Measurements from ENCODE around the gene VSIR.
A peak's percentile ranks its signal among the peaks of the same experiment; 100 is the strongest.

The VSIR gene

DNA sequence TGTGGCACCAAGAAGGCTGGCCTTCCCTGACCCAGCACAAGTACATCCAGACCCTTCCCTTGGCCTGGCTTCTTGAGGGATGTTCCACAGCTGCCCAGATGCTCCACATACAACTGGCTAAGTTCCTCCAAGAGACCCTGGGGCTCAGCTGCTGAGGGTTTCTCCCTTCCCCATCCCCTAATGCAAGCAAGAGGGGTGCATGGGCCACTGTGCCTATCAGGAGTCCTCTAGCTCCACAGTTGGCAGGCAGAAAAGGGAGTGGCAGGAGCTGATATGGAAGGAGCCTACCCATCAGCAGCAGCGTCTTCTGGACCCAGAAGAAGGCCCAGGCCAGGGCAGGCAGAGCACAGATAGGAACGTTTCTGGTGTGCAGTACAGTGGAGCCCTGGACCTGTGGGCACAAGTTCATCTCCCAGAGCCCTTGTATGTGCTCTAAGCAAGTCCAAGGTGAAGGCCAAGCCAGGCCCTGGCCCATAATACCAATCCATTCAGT, 26.2 kb downstream of the VSIR start:
- no peak for DNase-seq (ENCODE audit: low read depth in 2 of 2)

DNA sequence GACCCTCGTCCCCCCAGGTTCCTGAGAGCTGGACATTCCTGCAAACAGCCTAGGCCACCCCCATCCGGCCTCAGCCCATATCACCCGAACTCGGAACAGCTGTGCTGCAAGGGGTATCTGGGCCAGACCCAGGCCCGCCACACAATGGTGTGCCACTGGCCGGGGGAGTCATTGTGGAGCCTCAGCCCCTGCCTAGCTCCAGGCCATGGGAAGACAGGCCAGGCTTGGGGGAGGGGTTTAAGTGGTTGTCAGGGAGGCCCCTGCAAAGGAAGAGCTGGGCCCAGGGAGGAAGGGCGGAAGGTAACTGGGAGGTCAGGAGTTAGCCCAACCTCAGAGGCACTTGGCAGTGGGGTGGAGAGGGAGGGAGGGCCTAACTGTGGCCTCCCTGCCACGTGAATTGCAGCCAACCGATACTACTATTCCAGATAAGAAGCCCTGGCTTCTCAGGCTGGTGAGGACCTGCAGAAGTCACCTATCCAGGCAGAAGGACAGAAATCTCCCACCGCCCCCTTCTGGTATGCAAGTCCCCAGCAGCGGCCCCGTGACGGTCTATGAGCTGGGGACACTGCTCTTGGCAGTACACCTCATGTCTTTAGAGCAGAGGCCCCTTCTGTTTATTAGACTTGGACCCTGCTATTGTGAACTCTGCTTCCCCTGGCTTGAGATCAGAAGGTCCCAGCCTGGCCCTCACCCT, 26.8 kb downstream of the VSIR start:
- DNase-seq (ENCODE audit: low read depth in 2 of 2), result no peak

DNA sequence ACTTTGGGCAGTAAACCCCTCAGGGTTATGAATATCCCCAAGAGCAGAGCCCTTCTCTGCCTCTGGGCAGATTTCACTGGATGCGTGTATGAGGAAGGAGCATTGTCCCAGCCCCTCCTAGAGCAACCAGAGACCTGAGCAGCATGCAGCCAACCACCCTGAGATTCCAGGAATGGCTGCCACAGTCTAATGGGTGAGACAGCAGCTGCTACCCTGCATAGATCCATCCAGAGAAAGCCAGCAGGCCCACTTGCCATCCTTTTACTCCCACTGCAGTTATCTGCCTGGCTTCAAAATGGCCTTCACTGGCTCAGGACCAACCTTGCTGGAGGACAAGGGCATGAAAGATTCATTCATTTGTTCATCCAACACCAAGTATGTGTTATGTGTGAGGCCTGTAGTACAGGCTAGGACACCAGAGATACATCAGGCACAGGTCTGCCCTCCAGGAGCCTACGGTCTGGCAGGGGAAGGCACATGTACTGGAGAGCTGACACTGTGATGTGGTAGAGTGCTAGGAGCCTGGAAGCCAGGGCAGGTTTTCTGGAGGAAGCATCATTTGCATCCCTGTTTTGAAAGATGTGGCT, 27.6 kb downstream of the VSIR start:
- no peak for DNase-seq (ENCODE audit: low read depth in 2 of 2)

DNA sequence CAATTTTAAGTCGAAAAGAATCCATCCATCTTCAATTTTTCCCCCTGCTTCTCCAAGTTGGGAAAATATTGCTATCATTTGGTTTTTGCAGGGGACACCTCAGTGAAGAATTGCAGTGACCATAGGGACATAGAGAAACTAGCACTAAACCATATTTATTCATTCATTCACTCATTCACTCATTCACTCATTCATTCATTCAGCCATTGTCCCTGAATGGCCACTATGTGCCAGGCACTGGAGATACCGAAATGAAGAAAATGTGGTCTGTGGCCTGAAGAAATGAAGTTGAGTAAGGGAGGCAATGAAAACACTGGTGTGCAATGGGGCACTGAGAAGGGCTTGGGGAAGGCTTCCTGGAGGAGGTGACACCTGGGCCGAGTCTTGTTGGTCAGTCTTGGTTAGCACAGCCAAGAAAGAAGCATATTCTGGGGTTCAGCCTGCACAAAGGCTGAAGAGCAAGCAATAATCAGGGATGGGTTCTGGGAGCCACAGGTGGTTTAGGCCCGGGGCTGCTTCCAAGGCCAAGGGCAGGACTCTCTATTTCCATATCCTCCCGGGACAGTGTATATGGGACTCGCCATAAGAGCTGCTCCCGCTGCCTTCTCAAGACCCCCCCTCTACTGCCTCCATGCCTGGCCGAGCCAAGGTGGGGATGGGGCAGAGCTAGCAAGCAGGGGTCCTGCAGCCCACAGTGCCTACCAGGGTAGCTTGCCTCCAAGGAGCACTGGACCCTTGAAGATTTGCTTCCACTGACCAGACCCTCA, 28.2 kb downstream of the VSIR start:
- no peak for DNase-seq (ENCODE audit: low read depth in 2 of 2)

DNA sequence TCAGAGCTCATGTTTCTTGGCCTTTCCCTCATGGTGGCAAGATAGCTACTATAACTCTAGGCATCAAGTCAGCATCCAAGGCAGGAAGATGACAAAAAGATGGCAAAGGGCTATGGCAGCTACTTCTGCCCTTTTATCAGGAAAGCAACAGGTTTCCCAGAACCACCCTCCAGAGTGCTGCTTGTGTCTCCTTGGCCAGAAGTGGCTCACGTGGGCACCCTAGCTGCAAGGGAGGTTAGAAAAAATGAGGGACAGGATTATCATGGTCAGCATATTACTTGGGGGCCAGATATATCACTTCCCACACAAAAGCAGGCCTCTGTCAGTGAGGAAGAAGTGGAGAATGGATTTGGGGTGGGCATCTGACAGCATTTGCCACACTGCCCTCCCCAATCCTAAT, 29.5 kb downstream of the VSIR start:
- DNase-seq (ENCODE audit: low read depth in 2 of 2), result no peak

DNA sequence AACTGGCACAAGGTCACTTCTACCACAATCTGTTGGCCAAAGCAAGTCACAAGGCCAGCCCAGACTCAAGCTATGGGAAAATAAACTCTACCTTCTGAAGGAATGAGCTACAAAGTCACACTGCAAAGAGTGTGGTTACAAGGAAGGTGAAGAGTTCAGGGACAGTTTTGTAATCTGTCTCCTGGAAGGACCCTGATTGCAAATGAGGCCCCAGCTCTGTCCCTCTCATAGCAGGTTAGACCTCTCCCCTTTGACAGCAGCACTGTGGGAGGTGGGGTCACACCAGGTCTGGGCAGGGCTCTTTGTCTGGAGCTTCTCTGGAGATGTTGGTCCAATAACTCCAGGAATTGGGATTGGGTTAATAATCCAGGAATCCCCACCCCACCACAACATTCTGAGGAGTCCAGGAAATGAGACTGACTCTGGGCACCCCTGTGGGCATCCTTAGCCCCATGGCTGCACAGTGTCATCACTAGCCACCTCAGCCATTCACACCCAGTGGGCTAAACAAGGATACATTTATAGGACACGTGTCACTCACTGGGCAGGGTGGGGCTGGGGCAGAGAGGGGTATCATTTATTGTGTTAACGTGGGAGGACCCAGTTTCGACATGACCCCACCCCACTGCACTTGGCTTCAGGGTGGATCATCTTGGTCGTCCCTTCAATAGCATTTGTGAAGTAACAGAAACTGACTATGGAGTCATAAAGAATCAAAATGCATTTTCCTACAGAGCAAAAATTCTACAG, 30.1 kb downstream of the VSIR start:
- no peak for DNase-seq (ENCODE audit: low read depth in 2 of 2)

DNA sequence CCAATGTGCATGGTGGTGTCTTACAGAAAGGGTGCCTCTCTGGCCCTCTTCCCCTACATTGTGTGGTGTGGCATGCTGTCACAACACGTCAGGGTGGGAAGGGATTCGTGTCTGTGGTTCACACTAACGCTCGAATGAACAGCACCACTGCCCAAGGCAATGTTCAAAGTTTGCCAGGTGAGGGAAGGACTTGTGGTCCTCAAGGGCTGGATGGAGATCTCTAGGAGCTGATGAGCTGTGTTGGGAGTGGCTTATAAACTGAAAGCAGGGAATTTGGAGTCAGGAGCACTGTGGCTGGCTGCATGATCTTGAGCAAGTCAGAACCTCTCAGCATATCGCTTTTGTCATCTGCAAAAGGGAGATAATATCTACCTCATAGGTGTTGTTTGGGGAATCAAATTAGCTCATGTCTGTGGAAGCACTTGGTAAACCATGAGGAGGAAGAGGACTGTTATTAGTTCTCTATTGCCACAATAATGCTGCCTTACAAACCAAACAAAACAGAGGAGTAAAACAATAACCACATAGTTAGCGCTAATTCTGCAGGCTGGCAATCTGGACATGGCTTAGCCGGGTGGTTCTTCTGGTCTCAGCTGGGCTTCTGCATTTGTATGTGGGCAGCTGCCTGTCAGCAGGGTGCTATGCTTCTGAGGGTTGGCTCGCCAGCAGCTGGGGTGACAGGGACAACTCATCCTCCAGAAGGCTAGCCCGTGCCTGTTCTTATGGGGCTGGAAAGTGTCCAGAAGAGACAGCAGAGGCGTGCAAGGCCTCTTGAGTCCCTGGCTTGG, 30.8 kb downstream of the VSIR start:
- DNase-seq (ENCODE audit: low read depth in 2 of 2), result no peak

DNA sequence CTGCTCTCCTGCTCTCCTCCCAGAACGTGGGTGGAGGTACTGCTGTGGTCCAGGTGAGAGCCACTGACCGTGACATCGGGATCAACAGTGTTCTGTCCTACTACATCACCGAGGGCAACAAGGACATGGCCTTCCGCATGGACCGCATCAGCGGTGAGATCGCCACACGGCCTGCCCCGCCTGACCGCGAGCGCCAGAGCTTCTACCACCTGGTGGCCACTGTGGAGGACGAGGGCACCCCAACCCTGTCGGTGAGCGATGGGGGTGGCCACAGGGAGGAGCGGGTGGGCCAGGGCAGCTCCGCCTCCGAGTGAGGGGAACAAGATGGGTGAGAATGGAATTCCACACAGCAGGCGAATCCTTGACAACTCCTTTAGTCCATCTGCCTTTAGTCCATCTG, 31.6 kb downstream of the VSIR start:
- DNase-seq (ENCODE audit: low read depth in 2 of 2), result no peak

DNA sequence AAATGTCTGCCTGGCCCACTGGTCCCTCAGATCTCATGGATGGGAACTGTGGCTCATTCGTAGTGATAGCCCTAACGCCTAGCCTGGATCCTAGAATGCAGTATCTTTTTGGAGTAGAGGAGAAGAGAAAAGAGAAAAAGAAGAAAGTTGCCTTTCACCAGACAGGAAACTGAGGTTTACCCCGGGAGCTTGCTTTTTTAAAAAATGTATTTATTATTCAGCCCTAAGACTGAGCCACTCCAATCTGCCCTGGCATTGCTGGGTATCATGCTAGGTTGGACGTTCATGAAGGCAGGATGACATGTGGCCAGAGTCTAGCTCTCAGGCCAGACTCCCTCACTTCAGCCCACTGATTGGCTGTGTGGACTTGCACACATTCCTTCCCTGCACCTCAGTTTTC, 32.3 kb downstream of the VSIR start:
- no peak for DNase-seq (ENCODE audit: low read depth in 2 of 2)

DNA sequence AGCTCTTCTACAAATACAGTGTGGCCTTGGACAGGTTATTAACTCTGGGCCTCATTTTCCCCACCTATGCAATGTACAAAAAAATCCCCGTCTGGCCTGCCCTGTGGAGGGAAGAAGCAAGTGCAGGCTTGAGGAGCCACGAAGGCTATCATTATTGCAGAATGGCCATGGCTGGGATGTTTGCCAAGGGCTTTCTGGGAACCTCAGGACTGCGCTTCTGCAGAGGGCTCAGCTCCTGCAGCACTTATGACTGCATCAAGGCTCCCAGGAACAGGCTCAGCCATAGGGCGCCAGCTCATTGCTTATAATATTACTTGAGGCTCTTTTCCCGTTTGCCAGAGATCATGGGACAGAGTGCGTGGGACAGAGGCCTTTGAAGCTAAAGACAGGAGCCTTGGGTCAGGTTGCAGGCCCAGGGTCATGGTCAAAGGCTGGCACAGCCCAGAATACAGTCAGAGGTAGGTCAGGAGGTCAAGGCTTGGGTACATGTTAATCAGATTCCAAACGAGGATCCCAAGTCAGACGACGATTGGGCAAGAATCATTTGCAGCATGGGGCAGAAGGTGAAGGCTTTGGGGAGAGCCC, 33.2 kb downstream of the VSIR start:
- DNase-seq (ENCODE audit: low read depth in 2 of 2), result no peak

DNA sequence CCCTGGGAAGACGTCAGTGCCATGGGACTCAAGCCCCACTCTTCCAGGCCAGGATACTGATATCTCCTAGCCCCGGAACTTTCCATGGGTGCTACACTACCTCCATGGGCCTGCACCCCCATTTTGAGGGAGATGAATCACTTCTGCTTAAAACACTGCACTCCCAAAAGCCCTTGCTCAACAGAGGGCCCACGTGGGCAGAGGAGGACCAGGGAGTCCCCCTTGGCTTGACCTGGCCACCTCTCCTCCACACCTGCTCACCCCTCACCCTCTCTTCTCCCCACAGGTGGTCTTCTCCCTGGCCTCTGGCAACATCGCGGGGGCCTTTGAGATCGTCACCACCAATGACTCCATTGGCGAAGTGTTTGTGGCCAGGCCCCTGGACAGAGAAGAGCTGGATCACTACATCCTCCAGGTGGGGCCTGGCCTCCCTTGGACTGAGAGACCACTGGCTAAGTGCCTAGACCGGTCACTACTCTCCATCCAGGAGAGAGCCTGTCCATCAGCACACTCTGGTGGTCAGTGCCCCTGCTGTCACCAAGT, 33.9 kb downstream of the VSIR start:
- no peak for DNase-seq (ENCODE audit: low read depth in 2 of 2)

DNA sequence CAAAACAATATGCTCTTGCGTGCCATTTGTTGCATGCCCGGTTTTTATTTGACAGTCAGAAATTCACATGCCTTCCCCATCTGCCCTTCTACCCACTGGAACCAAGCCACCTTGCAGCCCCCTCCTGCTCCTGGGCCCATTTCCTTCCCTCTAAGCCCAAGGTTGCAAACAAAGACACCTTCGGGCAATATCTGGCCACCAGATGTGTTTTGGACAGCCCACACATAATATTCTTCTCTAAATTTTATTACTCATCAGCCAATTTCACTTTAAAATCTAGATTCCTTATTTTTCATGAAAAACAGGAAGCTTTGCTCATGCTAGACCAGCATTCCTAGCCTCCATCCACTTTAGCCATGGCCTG, 35.5 kb downstream of the VSIR start:
- no peak for DNase-seq (ENCODE audit: low read depth in 2 of 2)

DNA sequence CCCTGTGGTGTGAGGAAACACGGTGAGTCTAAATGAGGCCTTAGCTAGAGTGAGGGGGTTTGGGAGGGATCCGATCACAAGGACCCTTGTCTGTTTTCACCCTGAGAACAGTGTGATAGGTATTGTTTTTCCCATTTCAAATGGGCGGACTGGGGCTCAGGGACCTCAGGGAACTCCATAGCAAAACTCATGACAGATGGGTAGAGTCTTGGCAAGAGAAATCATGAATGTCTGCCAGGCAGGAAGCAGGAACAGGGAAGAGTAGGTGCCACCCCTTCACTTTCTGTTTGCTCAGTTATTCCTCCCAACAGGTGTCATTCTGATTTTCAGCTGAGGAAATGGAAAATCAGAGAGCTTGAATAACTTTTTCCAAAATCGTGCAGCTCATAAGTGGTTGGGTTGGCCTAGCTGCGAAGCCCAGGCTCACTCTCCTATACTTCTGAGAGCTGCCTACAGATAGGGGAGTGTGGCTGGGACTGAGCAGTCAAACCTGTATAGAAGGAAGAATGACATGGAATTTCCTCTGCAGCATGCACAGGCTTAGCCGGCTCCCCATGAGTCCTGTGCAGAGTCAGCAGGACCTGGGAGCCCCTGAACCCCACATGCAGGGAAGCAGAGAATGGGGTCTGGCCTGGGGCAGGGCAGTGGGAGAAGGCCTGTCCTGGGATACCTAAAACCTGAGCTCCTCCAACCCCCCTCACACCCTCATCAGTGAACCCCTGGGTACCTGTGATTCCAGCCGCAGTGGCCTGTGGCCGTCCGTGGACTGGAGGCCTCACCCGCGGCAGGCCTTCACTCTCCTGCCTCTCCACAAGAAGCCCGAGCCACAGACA, 36.1 kb downstream of the VSIR start:
- no peak for DNase-seq (ENCODE audit: low read depth in 2 of 2)

DNA sequence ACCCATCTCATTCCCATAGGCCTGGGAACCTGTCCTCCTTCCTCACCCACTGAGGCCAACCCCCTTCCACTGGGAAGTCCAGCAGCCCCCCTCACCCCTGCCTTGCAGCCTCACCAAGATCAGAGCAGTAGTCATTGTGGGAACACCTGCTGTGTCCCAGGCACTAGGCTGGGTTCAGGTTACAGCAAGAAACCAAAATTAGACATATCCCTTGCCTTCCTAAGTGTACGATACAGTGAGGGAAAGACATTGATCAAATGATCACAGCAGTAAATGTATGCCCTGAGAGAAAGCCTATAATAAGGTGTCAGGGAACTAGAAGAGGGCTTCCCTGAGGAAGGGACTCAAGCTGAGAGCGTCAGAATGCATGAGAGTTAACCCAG, 36.8 kb downstream of the VSIR start:
- DNase-seq (ENCODE audit: low read depth in 2 of 2), result no peak

DNA sequence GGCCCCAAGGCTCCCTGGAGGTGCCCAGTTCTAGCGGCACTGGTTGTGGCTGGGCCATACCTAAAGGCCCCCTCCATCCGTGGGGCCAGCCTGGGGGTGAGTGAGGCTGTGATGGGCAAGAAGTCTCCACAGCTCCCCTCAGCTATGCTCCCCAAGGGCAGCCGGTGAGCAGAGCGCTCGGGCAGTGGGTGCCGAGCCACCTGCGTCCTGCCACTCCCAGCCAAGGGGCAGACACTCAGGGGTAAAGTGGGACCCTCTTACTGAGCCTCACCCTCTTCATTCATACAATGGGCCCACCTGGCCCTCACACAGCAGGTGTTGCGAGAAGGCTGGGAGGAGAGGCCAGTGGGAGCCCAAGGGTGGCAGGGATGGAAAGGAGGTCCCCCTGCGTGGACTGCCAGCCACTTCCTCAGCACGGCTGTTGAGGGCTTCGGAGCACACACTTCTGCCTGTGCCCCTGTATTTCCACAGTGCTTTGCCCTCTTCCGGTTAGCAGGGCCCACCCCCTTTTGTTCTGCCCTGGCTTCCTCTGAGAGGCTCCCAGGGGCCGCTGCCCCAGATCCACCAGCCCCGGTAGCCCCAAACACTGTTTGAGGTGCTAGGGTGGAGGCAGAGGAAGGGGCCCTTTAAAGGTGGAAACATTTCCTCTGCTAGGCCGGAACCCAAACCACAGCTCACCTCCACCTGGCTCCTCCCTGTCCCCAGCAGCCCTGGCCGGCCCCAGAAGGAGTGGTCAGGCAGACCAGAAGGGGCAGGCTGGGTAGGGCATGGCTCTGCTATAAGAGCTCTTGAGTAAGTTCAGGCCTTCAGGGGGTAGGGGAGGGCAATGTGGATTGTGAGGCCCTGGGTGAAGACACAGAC, 37.4 kb downstream of the VSIR start:
- peak in 1 of 2 donors; percentile 50 for DNase-seq (ENCODE audit: low read depth in 2 of 2)

DNA sequence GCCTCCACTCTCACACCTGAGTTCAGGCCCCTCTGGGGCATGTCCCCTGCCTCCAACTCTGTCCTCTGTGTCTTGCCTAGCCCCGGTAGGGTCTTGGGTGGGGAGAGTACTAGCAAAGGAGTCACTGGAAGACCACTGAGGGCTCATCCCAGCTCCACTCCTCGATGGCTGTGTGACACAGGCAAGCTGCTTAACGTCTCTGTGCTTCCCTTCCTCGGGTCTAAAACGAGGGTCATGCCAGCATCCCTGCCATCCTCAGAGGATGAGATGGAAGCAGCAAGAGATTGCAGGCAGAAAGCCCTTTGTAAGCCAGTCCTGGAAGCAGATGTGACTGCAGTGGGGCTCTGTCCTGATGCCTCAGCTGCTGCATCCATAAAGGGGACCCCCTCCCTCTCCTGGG, 38.5 kb downstream of the VSIR start:
- no peak for DNase-seq (ENCODE audit: low read depth in 2 of 2)

DNA sequence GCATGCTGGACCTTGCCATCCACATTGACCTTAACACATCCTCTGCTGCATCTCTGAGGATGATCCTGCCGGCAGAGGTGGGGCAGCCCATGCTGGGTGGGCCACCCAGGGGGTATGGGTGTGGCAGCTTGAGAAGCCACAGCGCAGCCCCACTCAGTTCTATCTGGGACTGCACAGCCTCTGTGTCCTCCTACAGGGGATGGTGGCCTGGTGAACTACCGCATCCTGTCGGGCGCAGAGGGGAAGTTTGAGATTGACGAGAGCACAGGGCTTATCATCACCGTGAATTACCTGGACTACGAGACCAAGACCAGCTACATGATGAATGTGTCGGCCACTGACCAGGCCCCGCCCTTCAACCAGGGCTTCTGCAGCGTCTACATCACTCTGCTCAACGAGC, 41.5 kb downstream of the VSIR start:
- DNase-seq (ENCODE audit: low read depth in 2 of 2), result no peak

DNA sequence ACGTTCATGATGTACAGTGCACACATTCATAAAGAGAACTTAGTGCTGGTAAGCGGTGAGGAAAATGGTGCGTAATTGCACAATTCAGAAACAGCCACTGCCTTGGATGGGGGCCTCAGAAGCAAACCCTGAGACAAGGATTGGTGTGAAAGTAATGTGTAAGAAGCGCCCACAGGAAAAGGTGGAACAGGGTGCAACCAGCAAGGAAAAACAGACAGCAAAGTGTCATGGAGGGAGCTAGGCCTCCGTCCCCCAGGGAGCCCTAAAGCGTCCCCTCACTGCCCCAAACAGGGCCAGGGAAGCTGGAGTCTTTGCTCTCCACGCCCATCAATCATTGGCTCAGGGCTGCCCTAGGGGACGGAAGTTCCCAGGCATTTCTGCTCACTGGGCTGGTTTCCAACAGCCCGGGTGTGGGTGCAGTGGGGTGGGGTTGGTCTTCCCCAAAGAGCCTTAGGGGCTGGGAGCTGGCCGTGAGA, 44.1 kb downstream of the VSIR start:
- DNase-seq (ENCODE audit: low read depth in 2 of 2), result no peak

All from activated CD4-positive, alpha-beta T cell treated with anti-CD3 and anti-CD28 coated beads for 24 hours (primary cell).